Tibial nerve (tissue), 4 donors: Measurements from ENCODE around the gene MXRA8.

Source experiments
- EP300 ChIP-seq, 2 donors: sonication (generic); formaldehyde crosslinking; IDR thresholded peaks; one replicate each; pipeline ENCODE4 v1.6.1; 2017; ENCODE audit warnings: antibody characterized with exemption in 2 of 2, mild to moderate bottlenecking in 1 of 2
- POLR2A ChIP-seq, 2 donors: fragments of 450-650 bp; IDR thresholded peaks; one replicate each; pipeline ENCODE4 v1.6.1; 2017; ENCODE audit warnings: antibody characterized with exemption in 2 of 2, mild to moderate bottlenecking in 2 of 2, moderate library complexity in 2 of 2
- TF ChIP-seq, protein P1 (sequence below), 5 experiments: fragments of 200-600 bp in 3 of 5; fragments of 450-650 bp in 2 of 5; sonication (generic) in 3 of 5; IDR thresholded peaks; one replicate each; pipeline ENCODE4 v1.5.1; 2016 to 2019; ENCODE audit warnings: antibody characterized with exemption in 5 of 5, mild to moderate bottlenecking in 3 of 5, moderate library complexity in 2 of 5

DNA sequence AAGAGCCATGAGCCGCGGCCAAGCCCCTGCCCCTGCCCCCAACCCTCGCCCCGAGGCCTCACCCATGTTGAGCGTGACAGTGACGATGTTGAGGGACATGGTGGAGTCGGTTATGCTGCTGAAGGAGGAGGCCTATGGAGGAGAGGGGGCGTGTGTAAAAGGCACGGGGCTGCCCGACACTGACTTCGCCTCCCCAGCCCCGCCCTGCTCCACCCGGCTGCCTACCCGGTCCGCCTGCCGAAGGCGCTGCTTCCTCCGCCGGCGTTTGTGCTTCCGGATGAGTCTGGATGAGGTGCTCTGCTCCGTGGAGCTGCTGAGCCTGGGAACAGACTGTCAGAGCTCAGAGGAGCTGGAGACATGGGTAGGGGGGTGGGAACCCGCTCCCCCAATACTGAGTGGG is 18.2 kb downstream of the MXRA8 start:
- TF ChIP-seq, protein P1, sequence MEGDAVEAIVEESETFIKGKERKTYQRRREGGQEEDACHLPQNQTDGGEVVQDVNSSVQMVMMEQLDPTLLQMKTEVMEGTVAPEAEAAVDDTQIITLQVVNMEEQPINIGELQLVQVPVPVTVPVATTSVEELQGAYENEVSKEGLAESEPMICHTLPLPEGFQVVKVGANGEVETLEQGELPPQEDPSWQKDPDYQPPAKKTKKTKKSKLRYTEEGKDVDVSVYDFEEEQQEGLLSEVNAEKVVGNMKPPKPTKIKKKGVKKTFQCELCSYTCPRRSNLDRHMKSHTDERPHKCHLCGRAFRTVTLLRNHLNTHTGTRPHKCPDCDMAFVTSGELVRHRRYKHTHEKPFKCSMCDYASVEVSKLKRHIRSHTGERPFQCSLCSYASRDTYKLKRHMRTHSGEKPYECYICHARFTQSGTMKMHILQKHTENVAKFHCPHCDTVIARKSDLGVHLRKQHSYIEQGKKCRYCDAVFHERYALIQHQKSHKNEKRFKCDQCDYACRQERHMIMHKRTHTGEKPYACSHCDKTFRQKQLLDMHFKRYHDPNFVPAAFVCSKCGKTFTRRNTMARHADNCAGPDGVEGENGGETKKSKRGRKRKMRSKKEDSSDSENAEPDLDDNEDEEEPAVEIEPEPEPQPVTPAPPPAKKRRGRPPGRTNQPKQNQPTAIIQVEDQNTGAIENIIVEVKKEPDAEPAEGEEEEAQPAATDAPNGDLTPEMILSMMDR (IDR thresholded peaks at IDR 0.05) = no peak
- TF ChIP-seq POLR2A (IDR thresholded peaks at IDR 0.05) (no peak), EP300 (IDR thresholded peaks at IDR 0.05) (no peak)
